ENCODE results near the gene RMI2. TPM values are rescaled to one million over a fixed set of nuclear protein-coding genes. Genes with fewer than 3 reads are reported as not detected.
"Not testable (repeated sequence)": the region's sequence is repeated elsewhere in the genome, so short reads cannot be mapped to it uniquely, and the experiment has no call there.

Gene RMI2
- total and polyA plus RNA-seq, 2 experiments from 2014 or later = 15.7 to 45.3 TPM

GRCh38 chr16:11372073-11372828 is 27.0 kb downstream of the RMI2 start:
- Histone ChIP-seq H3K4me3 (no peak overlapping the region), H3K27ac (no peak overlapping the region), H3K27me3 (no peaks in the 10 kb centered on the region), H3K36me3 (no peaks in the 10 kb centered on the region), H3K9me3 (ENCODE audit: low read depth) (no peaks in the 10 kb centered on the region), H3K4me1 (ENCODE audit: low read depth) (no peaks in the 10 kb centered on the region)
- TF ChIP-seq CTCF (IDR thresholded peaks at IDR 0.05; ENCODE audit: low read depth, low read length) = no peak
- no peak for DNase-seq (ENCODE audit: low read depth in 1 of 2, low spot score in 1 of 2)

GRCh38 chr16:11372829-11373306 is 27.6 kb downstream of the RMI2 start:
- Histone ChIP-seq H3K27me3 (no peaks in the 10 kb centered on the region), H3K27ac (no peak overlapping the region), H3K4me1 (ENCODE audit: low read depth) (no peaks in the 10 kb centered on the region), H3K4me3 (no peak overlapping the region), H3K9me3 (ENCODE audit: low read depth) (no peaks in the 10 kb centered on the region), H3K36me3 (no peaks in the 10 kb centered on the region)
- no peak for TF ChIP-seq CTCF (IDR thresholded peaks at IDR 0.05; ENCODE audit: low read depth, low read length)
- DNase-seq (ENCODE audit: low read depth in 1 of 2, low spot score in 1 of 2) = no peak

GRCh38 chr16:11374255-11374654 is 29.0 kb downstream of the RMI2 start:
- H3K27ac ChIP-seq = no peak overlapping the region
- DNase-seq (ENCODE audit: low read depth in 1 of 2, low spot score in 1 of 2) = no peak

DNA sequence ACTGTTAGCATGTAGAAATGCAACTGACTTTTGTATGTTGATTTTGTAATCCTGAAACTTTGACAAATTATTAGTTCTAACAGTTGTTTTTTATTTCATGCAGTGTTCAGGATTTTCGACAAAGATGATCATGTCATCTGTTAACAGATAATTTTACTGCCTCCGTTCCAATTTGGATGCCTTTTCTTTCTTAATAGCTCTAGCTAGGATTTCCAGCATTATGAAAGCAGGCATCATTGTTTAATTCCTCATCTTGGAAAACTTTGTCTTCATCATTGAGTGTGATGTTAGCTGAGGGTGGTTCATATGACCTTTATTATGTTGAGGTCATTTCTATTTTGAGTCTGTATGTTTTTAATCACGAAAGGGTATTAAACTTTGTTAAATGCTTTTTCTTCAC is 31.9 kb downstream of the RMI2 start:
- Histone ChIP-seq H3K9me3 (ENCODE audit: low read depth) (no peaks in the 10 kb centered on the region), H3K4me3 (no peak overlapping the region), H3K27ac (no peak overlapping the region), H3K4me1 (ENCODE audit: low read depth) (peaks cover 18% of the 10 kb centered on the region), H3K27me3 (no peaks in the 10 kb centered on the region), H3K36me3 (no peaks in the 10 kb centered on the region)
- DNase-seq (ENCODE audit: low read depth in 1 of 2, low spot score in 1 of 2) = no peak
- TF ChIP-seq CTCF (IDR thresholded peaks at IDR 0.05; ENCODE audit: low read depth, low read length) = no peak

More at GRCh38 chr16:11374255-11374654, 29.0 kb downstream of the RMI2 start:
- H3K36me3 ChIP-seq = no peaks in the 10 kb centered on the region
- no peaks in the 10 kb centered on the region for H3K27me3 ChIP-seq
- H3K9me3 ChIP-seq (ENCODE audit: low read depth) = no peaks in the 10 kb centered on the region
- H3K4me1 ChIP-seq (ENCODE audit: low read depth) = peaks cover 5% of the 10 kb centered on the region
- no peak overlapping the region for H3K4me3 ChIP-seq
- TF ChIP-seq CTCF (IDR thresholded peaks at IDR 0.05; ENCODE audit: low read depth, low read length) = no peak

GRCh38 chr16:11378951-11379350 is 33.7 kb downstream of the RMI2 start:
- H3K27ac ChIP-seq; H3K36me3 ChIP-seq; H3K4me3 ChIP-seq; H3K9me3 ChIP-seq (ENCODE audit: low read depth); H3K27me3 ChIP-seq; DNase-seq (ENCODE audit: low read depth in 1 of 2, low spot score in 1 of 2): not testable (repeated sequence)
- H3K4me1 ChIP-seq (ENCODE audit: low read depth) = peaks cover 18% of the 10 kb centered on the region

DNA sequence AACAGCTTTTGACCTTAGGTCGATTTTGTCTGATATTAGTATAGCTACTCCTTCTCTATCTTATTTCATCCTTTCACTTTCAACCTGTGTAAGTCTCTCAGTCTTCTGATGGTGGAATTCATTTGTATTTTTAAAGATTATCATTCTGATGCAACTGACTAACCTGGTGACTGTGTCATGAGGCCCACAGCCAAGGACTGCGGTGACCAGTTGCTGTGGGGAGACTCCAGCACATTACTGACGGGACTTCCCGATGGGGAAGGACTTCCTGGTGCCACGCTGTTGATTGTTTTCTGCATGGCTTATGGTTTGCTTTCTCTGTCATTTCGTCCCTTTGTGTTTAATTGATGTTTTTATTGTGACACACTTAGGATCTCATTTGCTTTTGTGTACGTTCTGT is 34.2 kb downstream of the RMI2 start:
- Histone ChIP-seq H3K4me1 (ENCODE audit: low read depth) (peaks cover 18% of the 10 kb centered on the region), H3K4me3 (no peak overlapping the region), H3K36me3 (no peaks in the 10 kb centered on the region), H3K27ac (peak overlapping the region; percentile 77), H3K9me3 (ENCODE audit: low read depth) (no peaks in the 10 kb centered on the region), H3K27me3 (no peaks in the 10 kb centered on the region)
- DNase-seq (ENCODE audit: low read depth in 1 of 2, low spot score in 1 of 2) = no peak
- TF ChIP-seq CTCF (IDR thresholded peaks at IDR 0.05; ENCODE audit: low read depth, low read length) = no peak

All from cardiac muscle cell (in vitro differentiated cells and primary cell).